Smooth muscle cell of the coronary artery (primary cell): ENCODE results near the gene RRN3. TPM values are rescaled to one million over a fixed set of nuclear protein-coding genes. Genes with fewer than 3 reads are reported as not detected.

Experiments
- total RNA-seq: library from RNA; depleted of rRNA; stranded (reverse); fragments of >200 nt; gene quantifications from 2 replicates; pipeline ENCODE4 v1.2.3, GENCODE V29; 2014; ENCODE audit warnings: low replicate concordance

Gene RRN3
- total RNA-seq: 23.8 and 24.8 TPM in 2 replicates

GRCh38 chr16:15093955-15094827, at the start of gene RRN3:
RRN3 (minus strand) TSS chr16:15094272; CDS start chr16:15094233, 39 bp downstream.

Other genes starting within 250 kb of the RRN3 start
- 32.5 and 92.0 TPM in 2 replicates for gene NPIPA1, start 156.8 kb downstream of the RRN3 start, total RNA-seq
- 94.6 and 109 TPM in 2 replicates for gene PDXDC1, start 119.2 kb downstream of the RRN3 start, total RNA-seq
- 41.5 and 95.8 TPM in 2 replicates for gene NTAN1, start 38.2 kb downstream of the RRN3 start, total RNA-seq